Ascending aorta (tissue), 2 donors: ENCODE measurements around the gene KHDC1. TPM values are rescaled to one million over a fixed set of nuclear protein-coding genes. Genes with fewer than 3 reads are reported as not detected.
"Not testable (repeated sequence)": the region's sequence is repeated elsewhere in the genome, so short reads cannot be mapped to it uniquely, and the experiment has no call there.

ENCODE experiments used
- DNase-seq, 2 donors: peaks; one replicate each; pipeline ENCODE4 v3.0.0-alpha.2; 2019; ENCODE audit warnings: low spot score in 2 of 2
- H3K27ac ChIP-seq, 2 donors: fragments of 200-600 bp; sonication (generic); one replicate each; pipeline ENCODE4 v1.5.1; 2016 to 2017; ENCODE audit warnings: mild to moderate bottlenecking in 1 of 2
- H3K27me3 ChIP-seq: fragments of 200-600 bp; sonication (generic); one replicate; pipeline ENCODE4 v1.5.1; 2017
- H3K36me3 ChIP-seq, 2 donors: fragments of 200-600 bp; sonication (generic); one replicate each; pipeline ENCODE4 v1.5.1; 2016
- H3K4me1 ChIP-seq, 2 donors: fragments of 200-600 bp; sonication (generic); one replicate each; pipeline ENCODE4 v1.5.1; 2016 to 2017; ENCODE audit warnings: mild to moderate bottlenecking in 1 of 2
- H3K4me3 ChIP-seq, 2 donors: fragments of 200-600 bp; sonication (generic); one replicate each; pipeline ENCODE4 v1.5.1; 2016 to 2017; ENCODE audit warnings: mild to moderate bottlenecking in 1 of 2
- H3K9me3 ChIP-seq, 2 donors: fragments of 200-600 bp; sonication (generic); one replicate each; pipeline ENCODE4 v1.5.1; 2016
- CTCF ChIP-seq, 3 experiments: fragments of 200-600 bp in 2 of 3; fragments of 450-650 bp in 1 of 3; sonication (generic) in 2 of 3; IDR thresholded peaks; one replicate each; pipeline ENCODE4 v1.5.1; 2016 to 2019; ENCODE audit warnings: antibody characterized with exemption in 3 of 3, mild to moderate bottlenecking in 1 of 3, moderate library complexity in 1 of 3
- intact Hi-C: fragments of 100-400 bp; cut with DNase I; formaldehyde crosslinking; loops from one replicate; pipeline ENCODE4 v1.15.1; 2023
- total RNA-seq: library from RNA; depleted of rRNA; stranded (reverse); fragments of >200 nt; gene quantifications from one replicate; pipeline ENCODE4 v1.1.0, GENCODE V29; 2016

KHDC1 gene
- total RNA-seq, 1 donor from 2014 or later, result 1.9 TPM

GRCh38 chr6:73204252-73204651, 58.7 kb downstream of the KHDC1 start:
- no peaks in the 10 kb centered on the region for H3K9me3 ChIP-seq
- no peak for DNase-seq
- no peak for TF ChIP-seq CTCF (IDR thresholded peaks at IDR 0.05)
- no peaks in the 10 kb centered on the region for H3K4me1 ChIP-seq
- H3K36me3 ChIP-seq, result no peaks in the 10 kb centered on the region
- H3K27ac ChIP-seq, result no peak overlapping the region
- intact Hi-C loops, result no loop called here
- no peak overlapping the region for H3K4me3 ChIP-seq
- H3K27me3 ChIP-seq, result no peaks in the 10 kb centered on the region

GRCh38 chr6:73203098-73203497, 59.9 kb downstream of the KHDC1 start:
- DNase-seq, result no peak
- no peaks in the 10 kb centered on the region for H3K9me3 ChIP-seq
- no peak overlapping the region for H3K27ac ChIP-seq
- no peak overlapping the region for H3K4me3 ChIP-seq
- no peaks in the 10 kb centered on the region for H3K27me3 ChIP-seq
- no peaks in the 10 kb centered on the region for H3K4me1 ChIP-seq
- TF ChIP-seq CTCF (IDR thresholded peaks at IDR 0.05), result no peak
- intact Hi-C loops, result no loop called here
- no peaks in the 10 kb centered on the region for H3K36me3 ChIP-seq

GRCh38 chr6:73200735-73201134, 62.3 kb downstream of the KHDC1 start:
- H3K36me3 ChIP-seq, result no peaks in the 10 kb centered on the region
- intact Hi-C loops, result no loop called here

GRCh38 chr6:73200247-73200646, 62.7 kb downstream of the KHDC1 start:
- no peaks in the 10 kb centered on the region for H3K27me3 ChIP-seq
- H3K9me3 ChIP-seq, result no peaks in the 10 kb centered on the region
- H3K4me1 ChIP-seq, result no peaks in the 10 kb centered on the region
- H3K36me3 ChIP-seq, result no peaks in the 10 kb centered on the region
- intact Hi-C loops, result no loop called here
- no peak overlapping the region for H3K4me3 ChIP-seq
- no peak for TF ChIP-seq CTCF (IDR thresholded peaks at IDR 0.05)
- no peak for DNase-seq
- H3K27ac ChIP-seq, result no peak overlapping the region

More at GRCh38 chr6:73200735-73201134, 62.3 kb downstream of the KHDC1 start:
- DNase-seq, result no peak
- Histone ChIP-seq H3K4me1 (no peaks in the 10 kb centered on the region), H3K27ac (no peak overlapping the region), H3K4me3 (no peak overlapping the region), H3K27me3 (no peaks in the 10 kb centered on the region), H3K9me3 (no peaks in the 10 kb centered on the region)
- no peak for TF ChIP-seq CTCF (IDR thresholded peaks at IDR 0.05)

- intact Hi-C loops, result no loop called here
- DNase-seq, result no peak
- no peak for TF ChIP-seq CTCF (IDR thresholded peaks at IDR 0.05)
- Histone ChIP-seq H3K9me3 (no peaks in the 10 kb centered on the region), H3K27ac (no peak overlapping the region), H3K36me3 (peaks cover 0 to 3% of the 10 kb centered on the region in 2 donors), H3K4me3 (no peak overlapping the region), H3K27me3 (no peaks in the 10 kb centered on the region), H3K4me1 (no peaks in the 10 kb centered on the region)
Observed at GRCh38 chr6:73194744-73195143, 68.3 kb downstream of the KHDC1 start.

- intact Hi-C loops, result not testable (repeated sequence)
Observed at GRCh38 chr6:73193302-73193701, 69.7 kb downstream of the KHDC1 start.

More at GRCh38 chr6:73193302-73193701, 69.7 kb downstream of the KHDC1 start:
- DNase-seq, H3K9me3 ChIP-seq, H3K4me1 ChIP-seq, H3K36me3 ChIP-seq, H3K4me3 ChIP-seq, H3K27ac ChIP-seq, H3K27me3 ChIP-seq: not testable (repeated sequence)

Other genes with a start within 250 kb of the KHDC1 start
- gene KHDC1L, start 37.7 kb downstream of the KHDC1 start, total RNA-seq, result not detected
- not detected for gene DPPA5, start 91.1 kb upstream of the KHDC1 start, total RNA-seq
- not detected for gene KHDC3L, start 99.5 kb upstream of the KHDC1 start, total RNA-seq
- not detected for gene OOEP, start 106.7 kb upstream of the KHDC1 start, total RNA-seq
- not detected for gene DDX43, start 131.6 kb upstream of the KHDC1 start, total RNA-seq
- gene CGAS, start 189.1 kb upstream of the KHDC1 start, total RNA-seq, result 15.9 TPM
- gene MTO1, start 198.5 kb upstream of the KHDC1 start, total RNA-seq, result 12.5 TPM